Measurements from ENCODE around the gene BEND7. TPM values are rescaled to one million over a fixed set of nuclear protein-coding genes. Genes with fewer than 3 reads are reported as not detected.

BEND7 gene
- total RNA-seq, 1 donor from 2014 or later: 31.1 TPM

DNA sequence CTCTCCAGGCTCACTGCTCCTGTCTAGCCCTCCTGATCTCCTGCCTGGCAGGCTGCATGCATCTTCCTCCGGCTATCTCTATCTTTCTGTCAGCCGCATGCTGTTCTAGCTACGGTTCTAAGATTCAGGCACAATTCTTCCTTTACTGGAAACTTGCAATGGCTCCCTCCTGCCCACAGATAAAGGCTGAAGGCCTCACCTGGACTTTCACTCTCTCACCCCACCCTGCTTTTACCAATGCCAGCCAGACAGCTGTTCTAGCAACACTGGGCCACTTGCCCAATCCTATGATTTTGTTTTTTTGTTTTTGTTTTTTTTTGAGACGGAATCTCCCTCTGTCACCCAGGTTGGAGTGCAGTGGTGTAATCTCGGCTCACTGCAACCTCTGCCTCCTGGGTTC lies 38.3 kb downstream of the BEND7 start:
- Histone ChIP-seq H3K27me3 (no peaks in the 10 kb centered on the region), H3K9me3 (no peaks in the 10 kb centered on the region), H3K4me1 (no peaks in the 10 kb centered on the region), H3K4me3 (no peak overlapping the region), H3K27ac (no peak overlapping the region), H3K36me3 (no peaks in the 10 kb centered on the region)
- intact Hi-C loops (cut with DNase I): no loop called here
- DNase-seq: no peak
- TF ChIP-seq, protein P1, sequence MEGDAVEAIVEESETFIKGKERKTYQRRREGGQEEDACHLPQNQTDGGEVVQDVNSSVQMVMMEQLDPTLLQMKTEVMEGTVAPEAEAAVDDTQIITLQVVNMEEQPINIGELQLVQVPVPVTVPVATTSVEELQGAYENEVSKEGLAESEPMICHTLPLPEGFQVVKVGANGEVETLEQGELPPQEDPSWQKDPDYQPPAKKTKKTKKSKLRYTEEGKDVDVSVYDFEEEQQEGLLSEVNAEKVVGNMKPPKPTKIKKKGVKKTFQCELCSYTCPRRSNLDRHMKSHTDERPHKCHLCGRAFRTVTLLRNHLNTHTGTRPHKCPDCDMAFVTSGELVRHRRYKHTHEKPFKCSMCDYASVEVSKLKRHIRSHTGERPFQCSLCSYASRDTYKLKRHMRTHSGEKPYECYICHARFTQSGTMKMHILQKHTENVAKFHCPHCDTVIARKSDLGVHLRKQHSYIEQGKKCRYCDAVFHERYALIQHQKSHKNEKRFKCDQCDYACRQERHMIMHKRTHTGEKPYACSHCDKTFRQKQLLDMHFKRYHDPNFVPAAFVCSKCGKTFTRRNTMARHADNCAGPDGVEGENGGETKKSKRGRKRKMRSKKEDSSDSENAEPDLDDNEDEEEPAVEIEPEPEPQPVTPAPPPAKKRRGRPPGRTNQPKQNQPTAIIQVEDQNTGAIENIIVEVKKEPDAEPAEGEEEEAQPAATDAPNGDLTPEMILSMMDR (IDR thresholded peaks at IDR 0.05): no peak
- ATAC-seq: no peak

DNA sequence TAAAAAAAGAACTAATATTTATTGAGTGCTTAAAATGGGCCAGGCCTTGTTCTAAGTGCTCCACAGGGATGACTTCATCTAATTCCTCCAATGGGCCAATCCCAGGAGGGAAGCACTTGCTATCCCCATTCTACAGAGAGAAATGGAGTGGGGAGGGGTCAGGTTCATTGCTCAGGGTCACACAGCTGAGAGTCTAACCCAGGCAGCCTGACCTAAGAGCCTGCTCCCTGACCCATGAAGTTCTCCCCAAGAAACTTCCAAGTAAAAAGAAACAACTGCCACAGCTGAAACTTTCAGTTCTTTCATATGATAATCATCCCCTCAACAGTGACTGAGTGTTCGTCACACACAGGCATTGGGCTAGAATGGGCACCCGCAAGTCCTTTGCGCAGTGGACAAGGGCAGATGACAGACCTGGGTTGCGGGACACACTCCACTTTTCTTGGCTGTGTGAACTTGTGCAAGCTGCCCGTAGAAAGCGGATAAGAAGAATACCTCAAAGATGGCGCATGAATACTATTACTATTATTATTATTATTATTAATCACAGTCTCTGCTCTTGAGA lies 39.7 kb downstream of the BEND7 start:
- intact Hi-C loops (cut with DNase I): no loop called here
- H3K36me3 ChIP-seq: no peaks in the 10 kb centered on the region

DNA sequence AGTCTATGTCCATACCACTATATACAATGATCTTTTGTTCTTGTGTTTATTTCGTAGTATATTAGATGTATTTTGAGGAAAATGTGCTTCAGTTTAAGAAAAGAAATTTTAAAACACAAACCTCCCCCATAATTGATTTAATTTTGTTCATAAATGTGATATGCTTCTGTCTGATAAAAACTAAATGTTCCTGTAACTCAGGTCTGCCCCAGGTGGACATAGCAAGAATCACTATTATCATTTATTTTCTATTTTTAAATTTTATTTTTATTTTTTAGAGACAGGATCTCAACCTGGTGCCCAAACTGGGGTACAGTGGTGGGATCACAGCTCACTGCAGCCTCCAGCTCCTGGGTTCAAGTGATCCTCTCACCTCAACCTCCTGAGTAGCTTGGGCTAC lies 43.2 kb downstream of the BEND7 start:
- DNase-seq: no peak
- intact Hi-C loops (cut with DNase I): no loop called here
- H3K9me3 ChIP-seq: no peaks in the 10 kb centered on the region
- no peak for ATAC-seq
- H3K4me3 ChIP-seq: no peak overlapping the region
- TF ChIP-seq, protein P1 (IDR thresholded peaks at IDR 0.05): no peak
- no peaks in the 10 kb centered on the region for H3K4me1 ChIP-seq
- no peak overlapping the region for H3K27ac ChIP-seq
- H3K27me3 ChIP-seq: no peaks in the 10 kb centered on the region
- H3K36me3 ChIP-seq: no peaks in the 10 kb centered on the region

More for the DNA sequence above, 39.7 kb downstream of the BEND7 start:
- ATAC-seq (no peak), DNase-seq (no peak)
- TF ChIP-seq, protein P1 (IDR thresholded peaks at IDR 0.05): no peak
- Histone ChIP-seq H3K4me3 (no peak overlapping the region), H3K4me1 (no peaks in the 10 kb centered on the region), H3K27me3 (no peaks in the 10 kb centered on the region), H3K27ac (no peak overlapping the region), H3K9me3 (no peaks in the 10 kb centered on the region)

DNA sequence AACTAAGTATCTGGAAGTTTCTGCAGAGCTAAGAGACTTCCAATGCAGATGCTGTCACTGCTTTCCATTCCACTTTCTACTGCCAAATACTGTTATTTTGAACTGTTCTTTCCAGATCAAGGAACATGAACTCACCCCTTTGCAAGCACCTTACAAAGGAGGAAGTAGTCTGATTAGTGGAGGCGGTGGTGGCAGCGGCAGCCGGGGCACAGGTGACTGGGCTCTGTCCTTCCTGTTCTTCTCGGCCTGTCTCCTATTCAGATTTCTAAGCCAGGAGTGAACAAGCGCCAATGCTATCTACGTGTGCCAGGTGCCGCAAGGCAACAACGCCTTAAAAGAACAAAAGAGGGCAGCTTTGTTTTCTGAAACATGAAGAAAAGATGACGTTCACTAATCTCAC lies 44.9 kb downstream of the BEND7 start:
- DNase-seq: no peak
- H3K4me3 ChIP-seq: no peak overlapping the region
- H3K36me3 ChIP-seq: no peaks in the 10 kb centered on the region
- H3K4me1 ChIP-seq: no peaks in the 10 kb centered on the region
- H3K9me3 ChIP-seq: no peaks in the 10 kb centered on the region
- TF ChIP-seq, protein P1 (IDR thresholded peaks at IDR 0.05): no peak
- intact Hi-C loops (cut with DNase I): no loop called here
- H3K27ac ChIP-seq: no peak overlapping the region
- no peak for ATAC-seq
- H3K27me3 ChIP-seq: no peaks in the 10 kb centered on the region

DNA sequence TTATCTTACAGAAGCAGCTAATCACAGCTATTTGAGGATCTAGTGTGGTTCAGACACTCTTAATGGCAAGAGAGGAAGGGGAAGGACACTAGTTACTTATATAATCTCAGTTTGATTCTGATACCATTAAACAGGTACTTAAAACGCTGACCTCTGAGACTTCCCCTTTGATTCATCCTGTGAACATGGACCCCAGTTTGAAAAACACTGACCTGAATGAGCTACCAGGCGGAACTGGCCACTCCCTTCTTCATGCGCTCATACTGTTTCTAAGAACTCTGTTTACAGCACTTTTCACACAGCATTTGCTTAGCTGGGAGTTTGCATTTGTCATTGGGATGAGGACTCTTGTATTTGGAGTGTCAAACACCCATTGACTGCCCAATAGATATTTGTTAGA lies 45.7 kb downstream of the BEND7 start:
- no peak for DNase-seq
- Histone ChIP-seq H3K27me3 (no peaks in the 10 kb centered on the region), H3K36me3 (no peaks in the 10 kb centered on the region), H3K4me1 (no peaks in the 10 kb centered on the region), H3K4me3 (no peak overlapping the region), H3K9me3 (no peaks in the 10 kb centered on the region), H3K27ac (no peak overlapping the region)
- no peak for ATAC-seq
- TF ChIP-seq, protein P1 (IDR thresholded peaks at IDR 0.05): no peak
- intact Hi-C loops (cut with DNase I): no loop called here

DNA sequence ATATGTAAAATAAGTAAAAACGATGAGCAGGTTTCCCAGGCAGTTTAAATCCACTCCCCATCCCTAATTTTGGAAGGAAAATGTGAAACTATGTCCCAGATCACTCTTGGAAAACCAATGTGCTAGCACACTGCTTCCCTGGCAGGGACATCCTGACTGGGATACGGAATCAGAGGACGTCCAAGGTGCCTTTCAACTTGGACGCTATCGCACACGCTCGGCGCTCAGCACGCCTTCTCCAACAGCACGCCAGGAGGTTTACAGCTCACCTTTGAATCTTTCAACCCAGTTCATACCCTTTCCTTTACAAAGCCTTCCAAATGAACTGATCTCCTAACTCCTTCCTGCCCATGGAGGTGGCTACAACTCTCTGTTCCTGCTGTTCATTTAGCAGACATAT lies 47.1 kb downstream of the BEND7 start:
- no peak for DNase-seq
- Histone ChIP-seq H3K27ac (no peak overlapping the region), H3K4me3 (no peak overlapping the region), H3K9me3 (no peaks in the 10 kb centered on the region), H3K36me3 (no peaks in the 10 kb centered on the region), H3K27me3 (no peaks in the 10 kb centered on the region), H3K4me1 (no peaks in the 10 kb centered on the region)
- TF ChIP-seq, protein P1 (IDR thresholded peaks at IDR 0.05): no peak
- intact Hi-C loops (cut with DNase I): no loop called here
- ATAC-seq: no peak

Measured in upper lobe of right lung (tissue), 1 donor.